ENCODE results near the gene FSIP1.

DNA sequence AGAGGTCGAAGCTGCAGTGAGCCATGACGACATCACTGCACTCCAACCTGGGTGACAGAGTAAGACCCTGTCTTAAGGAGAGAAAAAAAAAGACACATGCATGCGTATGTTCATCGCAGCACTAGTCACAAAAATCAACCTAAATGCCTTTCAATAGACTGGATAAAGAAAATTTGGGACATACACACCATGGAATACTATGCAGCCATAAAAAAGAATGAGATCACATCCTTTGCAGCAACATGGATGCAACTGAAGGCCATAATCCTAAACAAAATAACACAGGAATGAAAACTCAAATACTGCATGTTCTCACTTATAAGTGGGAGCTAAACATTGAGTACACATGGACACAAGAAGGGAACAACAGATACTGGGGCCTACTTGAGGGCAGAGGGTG lies 53.1 kb downstream of the FSIP1 start:
- no peak for TF ChIP-seq POLR2A (IDR thresholded peaks at IDR 0.05)
- TF ChIP-seq, protein P1, sequence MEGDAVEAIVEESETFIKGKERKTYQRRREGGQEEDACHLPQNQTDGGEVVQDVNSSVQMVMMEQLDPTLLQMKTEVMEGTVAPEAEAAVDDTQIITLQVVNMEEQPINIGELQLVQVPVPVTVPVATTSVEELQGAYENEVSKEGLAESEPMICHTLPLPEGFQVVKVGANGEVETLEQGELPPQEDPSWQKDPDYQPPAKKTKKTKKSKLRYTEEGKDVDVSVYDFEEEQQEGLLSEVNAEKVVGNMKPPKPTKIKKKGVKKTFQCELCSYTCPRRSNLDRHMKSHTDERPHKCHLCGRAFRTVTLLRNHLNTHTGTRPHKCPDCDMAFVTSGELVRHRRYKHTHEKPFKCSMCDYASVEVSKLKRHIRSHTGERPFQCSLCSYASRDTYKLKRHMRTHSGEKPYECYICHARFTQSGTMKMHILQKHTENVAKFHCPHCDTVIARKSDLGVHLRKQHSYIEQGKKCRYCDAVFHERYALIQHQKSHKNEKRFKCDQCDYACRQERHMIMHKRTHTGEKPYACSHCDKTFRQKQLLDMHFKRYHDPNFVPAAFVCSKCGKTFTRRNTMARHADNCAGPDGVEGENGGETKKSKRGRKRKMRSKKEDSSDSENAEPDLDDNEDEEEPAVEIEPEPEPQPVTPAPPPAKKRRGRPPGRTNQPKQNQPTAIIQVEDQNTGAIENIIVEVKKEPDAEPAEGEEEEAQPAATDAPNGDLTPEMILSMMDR (IDR thresholded peaks at IDR 0.05) = no peak

Measured in sigmoid colon (tissue), 3 donors.